ENCODE measurements around the gene PPP3R1.

DNA sequence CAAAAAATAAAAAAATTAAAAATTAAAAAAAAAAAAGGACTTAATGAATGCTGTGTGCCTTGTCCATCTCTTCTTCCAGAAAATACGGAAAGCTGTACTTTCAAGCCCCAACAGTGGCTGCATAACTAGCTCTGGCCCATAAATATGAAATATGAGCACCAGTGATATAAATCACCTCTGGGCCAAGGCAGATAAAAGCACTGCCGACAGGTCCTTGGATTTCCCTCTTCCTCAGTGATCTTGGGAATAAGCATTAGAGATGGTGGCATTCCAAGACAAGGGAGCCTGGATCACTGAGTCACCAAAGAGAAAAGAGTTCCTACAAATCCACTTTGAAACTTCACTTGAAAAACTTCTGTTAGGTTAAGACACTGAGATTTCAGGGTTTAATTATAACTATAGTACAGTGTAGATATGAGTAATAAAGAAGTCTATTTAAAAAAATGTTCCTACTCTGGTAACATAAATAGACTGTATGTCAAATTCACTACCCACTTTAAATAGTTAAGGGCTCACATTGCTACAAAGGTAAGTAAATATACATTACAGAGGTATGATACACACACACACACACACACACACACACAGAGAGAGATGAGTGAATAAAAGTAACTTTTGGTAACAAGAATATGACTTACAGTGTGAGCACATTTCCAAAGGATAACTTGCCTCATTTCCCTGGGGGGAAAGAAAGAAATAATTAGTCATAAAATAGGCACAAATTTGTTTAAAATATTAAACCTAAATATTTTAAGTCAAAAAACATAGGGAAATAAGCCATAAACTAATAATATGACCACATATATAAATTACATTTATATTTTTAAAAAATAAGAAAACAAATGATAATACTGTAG lies 35.6 kb downstream of the PPP3R1 start:
- no peak for TF ChIP-seq EZH2 (IDR thresholded peaks at IDR 0.05; ENCODE audit: low read depth, unreplicated experiment)
- no peak for TF ChIP-seq CTCF (conservative IDR thresholded peaks at IDR 0.05; ENCODE audit: low read depth in 2 of 2)
- no peak for TF ChIP-seq POLR2AphosphoS5 (IDR thresholded peaks at IDR 0.05; ENCODE audit: low read depth)
- no peak for TF ChIP-seq ZNF331 (CRISPR knock-in tag; IDR thresholded peaks at IDR 0.05; ENCODE audit: low read depth)
- TF ChIP-seq EZH2phosphoT487 (IDR thresholded peaks at IDR 0.05; ENCODE audit: unreplicated experiment): no peak
- TF ChIP-seq, protein P1, sequence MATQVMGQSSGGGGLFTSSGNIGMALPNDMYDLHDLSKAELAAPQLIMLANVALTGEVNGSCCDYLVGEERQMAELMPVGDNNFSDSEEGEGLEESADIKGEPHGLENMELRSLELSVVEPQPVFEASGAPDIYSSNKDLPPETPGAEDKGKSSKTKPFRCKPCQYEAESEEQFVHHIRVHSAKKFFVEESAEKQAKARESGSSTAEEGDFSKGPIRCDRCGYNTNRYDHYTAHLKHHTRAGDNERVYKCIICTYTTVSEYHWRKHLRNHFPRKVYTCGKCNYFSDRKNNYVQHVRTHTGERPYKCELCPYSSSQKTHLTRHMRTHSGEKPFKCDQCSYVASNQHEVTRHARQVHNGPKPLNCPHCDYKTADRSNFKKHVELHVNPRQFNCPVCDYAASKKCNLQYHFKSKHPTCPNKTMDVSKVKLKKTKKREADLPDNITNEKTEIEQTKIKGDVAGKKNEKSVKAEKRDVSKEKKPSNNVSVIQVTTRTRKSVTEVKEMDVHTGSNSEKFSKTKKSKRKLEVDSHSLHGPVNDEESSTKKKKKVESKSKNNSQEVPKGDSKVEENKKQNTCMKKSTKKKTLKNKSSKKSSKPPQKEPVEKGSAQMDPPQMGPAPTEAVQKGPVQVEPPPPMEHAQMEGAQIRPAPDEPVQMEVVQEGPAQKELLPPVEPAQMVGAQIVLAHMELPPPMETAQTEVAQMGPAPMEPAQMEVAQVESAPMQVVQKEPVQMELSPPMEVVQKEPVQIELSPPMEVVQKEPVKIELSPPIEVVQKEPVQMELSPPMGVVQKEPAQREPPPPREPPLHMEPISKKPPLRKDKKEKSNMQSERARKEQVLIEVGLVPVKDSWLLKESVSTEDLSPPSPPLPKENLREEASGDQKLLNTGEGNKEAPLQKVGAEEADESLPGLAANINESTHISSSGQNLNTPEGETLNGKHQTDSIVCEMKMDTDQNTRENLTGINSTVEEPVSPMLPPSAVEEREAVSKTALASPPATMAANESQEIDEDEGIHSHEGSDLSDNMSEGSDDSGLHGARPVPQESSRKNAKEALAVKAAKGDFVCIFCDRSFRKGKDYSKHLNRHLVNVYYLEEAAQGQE (IDR thresholded peaks at IDR 0.05; ENCODE audit: unreplicated experiment): no peak
- TF ChIP-seq CREB1 (CRISPR knock-in tag; IDR thresholded peaks at IDR 0.05; ENCODE audit: low read depth): no peak
- TF ChIP-seq ETS1 (IDR thresholded peaks at IDR 0.05): no peak
- TF ChIP-seq JUNB (IDR thresholded peaks at IDR 0.05; ENCODE audit: unreplicated experiment): no peak
- no peak for TF ChIP-seq STAT1 (IDR thresholded peaks at IDR 0.05; ENCODE audit: unreplicated experiment)
